ENCODE measurements around the gene SNX25. TPM values are rescaled to one million over a fixed set of nuclear protein-coding genes. Genes with fewer than 3 reads are reported as not detected.
"Not testable (repeated sequence)": the region's sequence is repeated elsewhere in the genome, so short reads cannot be mapped to it uniquely, and the experiment has no call there.

SNX25 gene
- total RNA-seq, 2 donors from 2014 or later, result 13.2 to 16.8 TPM

GRCh38 chr4:185359767-185360446 lies 150.5 kb downstream of the SNX25 start:
- H3K4me3 ChIP-seq, result no peak overlapping the region
- no peaks in the 10 kb centered on the region for H3K27me3 ChIP-seq
- peaks cover 11% of the 10 kb centered on the region for H3K36me3 ChIP-seq
- no peak for TF ChIP-seq CTCF (IDR thresholded peaks at IDR 0.05)
- no peaks in the 10 kb centered on the region for H3K9me3 ChIP-seq
- H3K4me1 ChIP-seq, result no peaks in the 10 kb centered on the region
- DNase-seq (ENCODE audit: low spot score), result no peak
- H3K27ac ChIP-seq, result no peak overlapping the region

GRCh38 chr4:185361872-185362271 lies 152.5 kb downstream of the SNX25 start:
- Histone ChIP-seq H3K36me3 (peaks cover 11% of the 10 kb centered on the region), H3K27ac (no peak overlapping the region), H3K27me3 (no peaks in the 10 kb centered on the region), H3K4me3 (no peak overlapping the region), H3K9me3 (no peaks in the 10 kb centered on the region), H3K4me1 (no peaks in the 10 kb centered on the region)
- no peak for DNase-seq (ENCODE audit: low spot score)
- TF ChIP-seq CTCF (IDR thresholded peaks at IDR 0.05), result no peak

GRCh38 chr4:185362570-185362969 lies 153.2 kb downstream of the SNX25 start:
- H3K4me3 ChIP-seq; H3K9me3 ChIP-seq; DNase-seq (ENCODE audit: low spot score); H3K36me3 ChIP-seq; H3K27me3 ChIP-seq; H3K27ac ChIP-seq; H3K4me1 ChIP-seq: not testable (repeated sequence)

- no peak for DNase-seq (ENCODE audit: low spot score)
- Histone ChIP-seq H3K27ac (no peak overlapping the region), H3K4me3 (no peak overlapping the region), H3K9me3 (no peaks in the 10 kb centered on the region), H3K27me3 (no peaks in the 10 kb centered on the region), H3K36me3 (peaks cover 6% of the 10 kb centered on the region), H3K4me1 (no peaks in the 10 kb centered on the region)
- TF ChIP-seq CTCF (IDR thresholded peaks at IDR 0.05), result no peak
Observed at GRCh38 chr4:185363251-185363650, 153.9 kb downstream of the SNX25 start.

GRCh38 chr4:185364886-185365285 lies 155.5 kb downstream of the SNX25 start:
- no peak for TF ChIP-seq CTCF (IDR thresholded peaks at IDR 0.05)
- DNase-seq (ENCODE audit: low spot score), result no peak
- H3K36me3 ChIP-seq, result peaks cover 6% of the 10 kb centered on the region
- H3K4me3 ChIP-seq, result no peak overlapping the region
- H3K9me3 ChIP-seq, result no peaks in the 10 kb centered on the region
- no peak overlapping the region for H3K27ac ChIP-seq
- no peaks in the 10 kb centered on the region for H3K27me3 ChIP-seq
- H3K4me1 ChIP-seq, result no peaks in the 10 kb centered on the region

- peaks cover 18% of the 10 kb centered on the region for H3K36me3 ChIP-seq
- DNase-seq (ENCODE audit: low spot score), result no peak
Observed at GRCh38 chr4:185369731-185370130, 160.3 kb downstream of the SNX25 start.

More at GRCh38 chr4:185369731-185370130, 160.3 kb downstream of the SNX25 start:
- no peak overlapping the region for H3K27ac ChIP-seq
- H3K9me3 ChIP-seq, result no peaks in the 10 kb centered on the region
- no peaks in the 10 kb centered on the region for H3K4me1 ChIP-seq
- H3K4me3 ChIP-seq, result no peak overlapping the region
- TF ChIP-seq CTCF (IDR thresholded peaks at IDR 0.05), result no peak
- H3K27me3 ChIP-seq, result no peaks in the 10 kb centered on the region
